ENCODE data around the gene CYP46A1. TPM values are rescaled to one million over a fixed set of nuclear protein-coding genes. Genes with fewer than 3 reads are reported as not detected.

Gene CYP46A1
- polyA plus RNA-seq, 2 of the 4 experiments (the other 2 are of a cell fraction) = 0.06 to 0.13 TPM

DNA sequence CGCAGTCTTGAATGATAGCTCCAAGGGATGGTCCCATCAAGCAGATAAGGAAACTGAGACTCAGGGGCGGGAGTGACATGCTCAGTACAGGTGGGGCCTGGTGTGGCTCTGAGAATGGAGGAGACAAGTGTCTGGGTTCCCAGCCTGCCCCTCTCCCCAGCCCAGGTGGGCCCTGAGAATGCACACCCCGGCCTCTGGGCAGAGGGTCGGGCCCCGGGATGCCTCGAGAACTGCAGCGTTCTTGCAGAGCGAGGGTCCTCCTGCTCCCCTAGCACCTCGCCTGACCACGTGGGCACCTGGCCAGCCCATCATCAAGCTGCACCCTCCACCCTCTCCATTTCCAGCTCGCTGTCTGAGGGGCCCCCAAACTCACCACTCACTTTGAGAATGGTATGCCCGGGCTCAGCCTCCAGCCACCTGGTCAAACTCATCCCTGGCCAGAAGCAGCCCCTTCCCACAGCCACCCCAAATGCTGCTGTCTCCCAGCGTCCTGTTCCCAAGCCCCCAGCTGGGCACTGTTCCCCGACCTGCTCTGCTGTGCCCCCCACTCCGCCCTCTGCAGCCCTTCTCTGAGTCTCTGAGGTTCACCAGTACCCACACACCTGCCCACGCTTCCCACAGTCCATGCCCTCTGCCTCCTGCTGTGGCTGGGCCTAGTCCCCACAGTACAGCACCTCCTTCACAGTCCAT, 44.3 kb downstream of the CYP46A1 start:
- DNase-seq (ENCODE audit: low read depth in 1 of 2, low spot score in 1 of 2) = no peak
- no peaks in the 10 kb centered on the region for H3K9me3 ChIP-seq
- FAIRE-seq = no peak
- H3K4me1 ChIP-seq = peaks cover 7% of the 10 kb centered on the region; the same call in 2 of the 3 replicates
- ATAC-seq = no peak
- ChIA-PET CTCF (interaction anchor here (1.0 to 19.6 kb wide), 4 partner anchors 25 to 158 kb away, joined by 3 to 263 read pairs (median 148); partner anchors contain the start of gene CYP46A1), POLR2A (no interaction called here)
- no peak overlapping the region for H3K4me3 ChIP-seq
- WGBS (ENCODE audit: missing lambda C conversion rate) = 73% methylated on average over 16 of the region's 16 CpGs
- no peak overlapping the region for H3K4me2 ChIP-seq
- TF ChIP-seq KDM5A (IDR thresholded peaks at IDR 0.05) = no peak
- no peak for TF ChIP-seq EHF (CRISPR knock-in tag; IDR thresholded peaks at IDR 0.05)
- no peak for TF ChIP-seq EP300 (IDR thresholded peaks at IDR 0.05)
- TF ChIP-seq BHLHE40 (IDR thresholded peaks at IDR 0.05; ENCODE audit: low read depth, low read length) = no peak
- no peak for TF ChIP-seq HOXA7 (CRISPR knock-in tag; IDR thresholded peaks at IDR 0.05)
- TF ChIP-seq, protein P1, sequence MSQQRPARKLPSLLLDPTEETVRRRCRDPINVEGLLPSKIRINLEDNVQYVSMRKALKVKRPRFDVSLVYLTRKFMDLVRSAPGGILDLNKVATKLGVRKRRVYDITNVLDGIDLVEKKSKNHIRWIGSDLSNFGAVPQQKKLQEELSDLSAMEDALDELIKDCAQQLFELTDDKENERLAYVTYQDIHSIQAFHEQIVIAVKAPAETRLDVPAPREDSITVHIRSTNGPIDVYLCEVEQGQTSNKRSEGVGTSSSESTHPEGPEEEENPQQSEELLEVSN (IDR thresholded peaks at IDR 0.05; ENCODE audit: borderline replicate concordance, low read depth) = no peak
- no peak overlapping the region for H3K27ac ChIP-seq

DNA sequence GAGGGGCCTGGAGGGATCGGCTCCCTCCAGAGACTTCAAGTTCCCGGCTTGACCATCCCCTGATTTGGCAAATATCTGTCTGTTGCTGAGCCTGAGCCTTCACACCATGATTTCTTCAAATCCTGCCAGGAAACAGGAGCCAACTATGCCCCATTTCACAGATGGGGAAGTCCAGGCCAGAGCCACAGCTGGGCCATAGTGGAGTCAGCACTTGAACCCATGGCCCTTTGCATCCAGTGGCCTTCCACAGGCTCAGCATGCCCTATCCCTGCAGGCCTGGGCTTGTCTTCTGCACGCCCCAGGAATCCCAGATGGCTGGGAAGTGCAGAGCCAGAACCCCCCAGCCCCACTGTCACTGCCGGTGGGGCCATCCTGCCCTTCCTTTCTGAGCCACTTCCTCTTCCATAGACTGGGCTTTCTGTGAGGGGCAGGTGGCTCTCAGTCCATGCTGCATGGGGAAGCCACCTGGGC, 44.9 kb downstream of the CYP46A1 start:
- Histone ChIP-seq H3K27ac (no peak overlapping the region), H3K9me3 (no peaks in the 10 kb centered on the region), H3K4me3 (no peak overlapping the region), H3K4me2 (no peak overlapping the region), H3K4me1 (peaks cover 7% of the 10 kb centered on the region; the same call in 2 of the 3 replicates)
- TF ChIP-seq BHLHE40 (IDR thresholded peaks at IDR 0.05; ENCODE audit: low read depth, low read length) (no peak), CHD4 (IDR thresholded peaks at IDR 0.05; ENCODE audit: borderline replicate concordance) (no peak), RCOR1 (IDR thresholded peaks at IDR 0.05; ENCODE audit: low read depth, low read length) (no peak), GATA3 (IDR thresholded peaks at IDR 0.05; ENCODE audit: borderline replicate concordance) (no peak), ZC3H11A (IDR thresholded peaks at IDR 0.05) (no peak), JUN (IDR thresholded peaks at IDR 0.05) (no peak), CHD2 (IDR thresholded peaks at IDR 0.05; ENCODE audit: low read length, partially characterized antibody) (no peak), RFX5 (IDR thresholded peaks at IDR 0.05) (no peak), POLR2A (IDR thresholded peaks at IDR 0.05; ENCODE audit: low read length) (no peak), HOXA7 (CRISPR knock-in tag; IDR thresholded peaks at IDR 0.05) (no peak), FOXS1 (CRISPR knock-in tag; IDR thresholded peaks at IDR 0.05) (no peak), HOXB5 (CRISPR knock-in tag; IDR thresholded peaks at IDR 0.05) (no peak), FOSL2 (IDR thresholded peaks at IDR 0.05) (no peak), FOSL2 (CRISPR knock-in tag; IDR thresholded peaks at IDR 0.05) (no peak), MYC (IDR thresholded peaks at IDR 0.05; ENCODE audit: borderline replicate concordance, low read length) (no peak)
- TF ChIP-seq, protein P2, sequence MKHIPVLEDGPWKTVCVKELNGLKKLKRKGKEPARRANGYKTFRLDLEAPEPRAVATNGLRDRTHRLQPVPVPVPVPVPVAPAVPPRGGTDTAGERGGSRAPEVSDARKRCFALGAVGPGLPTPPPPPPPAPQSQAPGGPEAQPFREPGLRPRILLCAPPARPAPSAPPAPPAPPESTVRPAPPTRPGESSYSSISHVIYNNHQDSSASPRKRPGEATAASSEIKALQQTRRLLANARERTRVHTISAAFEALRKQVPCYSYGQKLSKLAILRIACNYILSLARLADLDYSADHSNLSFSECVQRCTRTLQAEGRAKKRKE (CRISPR knock-in tag; IDR thresholded peaks at IDR 0.05; ENCODE audit: low read depth) = no peak
- TF ChIP-seq, protein P1 (IDR thresholded peaks at IDR 0.05; ENCODE audit: borderline replicate concordance, low read depth) = no peak
- TF ChIP-seq, protein P3, sequence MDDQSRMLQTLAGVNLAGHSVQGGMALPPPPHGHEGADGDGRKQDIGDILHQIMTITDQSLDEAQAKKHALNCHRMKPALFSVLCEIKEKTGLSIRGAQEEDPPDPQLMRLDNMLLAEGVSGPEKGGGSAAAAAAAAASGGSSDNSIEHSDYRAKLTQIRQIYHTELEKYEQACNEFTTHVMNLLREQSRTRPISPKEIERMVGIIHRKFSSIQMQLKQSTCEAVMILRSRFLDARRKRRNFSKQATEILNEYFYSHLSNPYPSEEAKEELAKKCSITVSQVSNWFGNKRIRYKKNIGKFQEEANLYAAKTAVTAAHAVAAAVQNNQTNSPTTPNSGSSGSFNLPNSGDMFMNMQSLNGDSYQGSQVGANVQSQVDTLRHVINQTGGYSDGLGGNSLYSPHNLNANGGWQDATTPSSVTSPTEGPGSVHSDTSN (IDR thresholded peaks at IDR 0.05) = no peak
- TF ChIP-seq, protein P4, sequence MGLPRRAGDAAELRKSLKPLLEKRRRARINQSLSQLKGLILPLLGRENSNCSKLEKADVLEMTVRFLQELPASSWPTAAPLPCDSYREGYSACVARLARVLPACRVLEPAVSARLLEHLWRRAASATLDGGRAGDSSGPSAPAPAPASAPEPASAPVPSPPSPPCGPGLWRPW (IDR thresholded peaks at IDR 0.05) = no peak
- ChIA-PET POLR2A (no interaction called here), CTCF (interaction anchor here (0.6 to 19.6 kb wide), 32 partner anchors 8 to 225 kb away, joined by 3 to 263 read pairs (median 10); partner anchors contain the start of genes CYP46A1 and EML1)
- DNase-seq (ENCODE audit: low read depth in 1 of 2, low spot score in 1 of 2) (no peak), FAIRE-seq (no peak), ATAC-seq (no peak)
- 80% methylated on average over 3 of the region's 4 CpGs for WGBS (ENCODE audit: missing lambda C conversion rate)
